Measurements from ENCODE around the gene LIPJ.

DNA sequence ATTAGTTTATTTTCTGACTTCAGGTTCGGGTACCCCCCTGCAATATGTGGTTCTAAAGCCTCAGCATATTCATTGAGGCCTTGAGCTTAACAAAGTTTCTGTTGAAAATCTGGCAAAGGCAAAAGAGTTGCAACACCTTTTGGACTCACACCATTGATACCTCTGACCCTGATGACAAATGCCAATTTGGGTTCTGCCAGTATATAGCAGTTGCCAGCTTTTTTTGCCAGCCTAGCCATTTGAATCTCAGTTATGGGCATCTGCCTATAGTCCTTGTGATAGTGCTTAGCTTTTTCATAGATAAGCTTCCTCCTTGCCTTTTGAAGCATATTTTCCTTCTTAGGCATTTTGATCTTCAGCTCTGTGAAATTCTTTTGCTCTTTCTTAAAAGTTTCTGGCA lies 31.9 kb downstream of the LIPJ start:
- TF ChIP-seq, protein P1, sequence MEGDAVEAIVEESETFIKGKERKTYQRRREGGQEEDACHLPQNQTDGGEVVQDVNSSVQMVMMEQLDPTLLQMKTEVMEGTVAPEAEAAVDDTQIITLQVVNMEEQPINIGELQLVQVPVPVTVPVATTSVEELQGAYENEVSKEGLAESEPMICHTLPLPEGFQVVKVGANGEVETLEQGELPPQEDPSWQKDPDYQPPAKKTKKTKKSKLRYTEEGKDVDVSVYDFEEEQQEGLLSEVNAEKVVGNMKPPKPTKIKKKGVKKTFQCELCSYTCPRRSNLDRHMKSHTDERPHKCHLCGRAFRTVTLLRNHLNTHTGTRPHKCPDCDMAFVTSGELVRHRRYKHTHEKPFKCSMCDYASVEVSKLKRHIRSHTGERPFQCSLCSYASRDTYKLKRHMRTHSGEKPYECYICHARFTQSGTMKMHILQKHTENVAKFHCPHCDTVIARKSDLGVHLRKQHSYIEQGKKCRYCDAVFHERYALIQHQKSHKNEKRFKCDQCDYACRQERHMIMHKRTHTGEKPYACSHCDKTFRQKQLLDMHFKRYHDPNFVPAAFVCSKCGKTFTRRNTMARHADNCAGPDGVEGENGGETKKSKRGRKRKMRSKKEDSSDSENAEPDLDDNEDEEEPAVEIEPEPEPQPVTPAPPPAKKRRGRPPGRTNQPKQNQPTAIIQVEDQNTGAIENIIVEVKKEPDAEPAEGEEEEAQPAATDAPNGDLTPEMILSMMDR (IDR thresholded peaks at IDR 0.05 in 4 of 5, conservative IDR thresholded peaks at IDR 0.05 in 1 of 5): no peak
- TF ChIP-seq POLR2A (IDR thresholded peaks at IDR 0.05): no peak

All from gastrocnemius medialis (tissue), 4 donors.